HG03469 (cell line): ENCODE data around the gene SETD5.
A peak's percentile ranks its signal among the peaks of the same experiment; 100 is the strongest.

ENCODE experiments used
- ATAC-seq: cut with Tn5 transposase; IDR thresholded peaks from one replicate; pipeline ENCODE4 v1.9.1; 2021; ENCODE audit warnings: mild to moderate bottlenecking, moderate library complexity, moderate number of reproducible peaks; ENCODE audit not compliant: unreplicated experiment

SETD5 gene

DNA sequence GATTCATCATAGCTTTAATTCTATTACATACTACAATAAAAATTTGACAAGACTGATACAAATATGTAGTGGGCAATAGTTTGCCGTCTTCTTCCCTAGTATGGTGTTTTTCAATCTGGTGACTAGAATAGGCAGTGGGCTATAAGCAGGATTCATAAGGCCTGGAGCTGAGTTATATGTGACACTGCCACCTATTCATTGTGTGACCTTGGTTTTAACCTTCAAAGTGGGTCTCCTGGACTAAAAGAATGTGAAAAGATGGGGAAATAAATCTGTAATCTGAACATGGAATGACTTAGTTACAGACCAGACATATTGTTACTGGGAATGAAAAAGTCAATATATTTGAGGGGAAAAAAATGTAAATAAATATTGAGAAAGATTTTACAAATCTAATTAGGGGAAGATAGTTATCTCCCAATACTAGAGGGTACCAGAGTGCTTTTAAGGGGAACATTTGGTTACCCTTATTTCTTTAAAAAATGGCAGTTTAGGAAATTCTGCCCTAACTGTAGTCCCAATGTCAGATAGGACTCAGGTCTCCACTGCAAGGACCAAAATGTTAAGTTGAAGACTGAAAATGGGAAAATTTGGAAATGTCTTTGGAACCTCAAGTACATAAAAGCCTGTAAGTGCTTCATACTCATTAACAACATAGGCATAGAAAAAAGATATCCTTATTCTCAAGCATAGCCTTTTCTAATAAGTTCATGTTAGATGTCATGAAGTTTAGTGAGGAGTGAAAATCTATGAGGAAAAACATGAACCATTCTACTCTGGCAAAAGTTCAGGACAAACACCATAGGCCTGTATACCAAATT is 10.7 kb upstream of the SETD5 start:
- no peak for ATAC-seq

DNA sequence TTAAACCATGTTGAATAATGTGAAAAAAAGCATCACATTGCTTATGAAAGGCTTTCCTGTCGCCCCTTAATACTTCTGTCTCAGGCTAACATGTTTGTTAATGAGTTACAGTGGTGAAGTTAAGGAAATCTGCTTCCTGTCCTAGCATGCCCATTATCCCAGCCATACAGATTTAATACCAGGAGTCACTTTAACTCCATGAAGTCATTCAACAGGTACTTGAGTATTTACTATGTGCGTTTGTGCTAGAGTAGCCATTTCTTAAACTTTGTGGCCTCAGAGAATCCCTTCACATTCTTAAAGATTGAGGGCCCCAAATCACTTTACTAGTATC is 10.1 kb upstream of the SETD5 start:
- no peak for ATAC-seq

GRCh38 chr3:9388142-9388541 is 9.3 kb upstream of the SETD5 start:
- ATAC-seq, result no peak

DNA sequence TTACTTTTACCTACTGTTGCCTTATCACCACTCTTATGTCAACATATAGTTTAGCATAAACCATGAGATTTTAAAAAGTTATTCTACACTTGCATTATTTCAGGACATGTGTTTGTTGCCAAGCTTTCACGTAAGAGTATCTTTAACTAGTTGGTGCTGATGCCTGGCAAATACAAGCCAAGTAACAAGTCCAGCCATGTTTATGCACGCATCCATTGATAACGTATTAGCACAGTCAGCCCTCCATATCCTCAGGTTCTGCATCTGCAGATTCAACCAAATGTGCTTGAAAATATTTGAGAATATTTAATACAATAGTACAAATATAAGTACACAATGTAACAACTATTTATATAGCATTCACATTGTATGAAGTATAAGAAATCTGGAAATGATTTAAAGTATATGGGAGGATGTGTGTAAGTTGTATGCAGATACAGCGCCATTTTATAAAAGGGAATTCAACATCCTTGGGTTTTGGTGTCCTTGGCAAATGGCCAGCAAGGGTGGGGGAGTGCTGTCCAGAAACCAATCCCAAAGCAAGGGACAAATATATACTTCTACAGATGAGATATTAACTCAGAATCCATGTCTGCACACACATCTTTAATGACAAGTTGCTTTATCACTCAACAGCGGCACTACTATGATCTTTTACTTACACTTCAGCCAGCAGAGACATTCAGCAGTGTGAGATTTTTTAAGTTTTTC is 8.7 kb upstream of the SETD5 start:
- ATAC-seq, result no peak

DNA sequence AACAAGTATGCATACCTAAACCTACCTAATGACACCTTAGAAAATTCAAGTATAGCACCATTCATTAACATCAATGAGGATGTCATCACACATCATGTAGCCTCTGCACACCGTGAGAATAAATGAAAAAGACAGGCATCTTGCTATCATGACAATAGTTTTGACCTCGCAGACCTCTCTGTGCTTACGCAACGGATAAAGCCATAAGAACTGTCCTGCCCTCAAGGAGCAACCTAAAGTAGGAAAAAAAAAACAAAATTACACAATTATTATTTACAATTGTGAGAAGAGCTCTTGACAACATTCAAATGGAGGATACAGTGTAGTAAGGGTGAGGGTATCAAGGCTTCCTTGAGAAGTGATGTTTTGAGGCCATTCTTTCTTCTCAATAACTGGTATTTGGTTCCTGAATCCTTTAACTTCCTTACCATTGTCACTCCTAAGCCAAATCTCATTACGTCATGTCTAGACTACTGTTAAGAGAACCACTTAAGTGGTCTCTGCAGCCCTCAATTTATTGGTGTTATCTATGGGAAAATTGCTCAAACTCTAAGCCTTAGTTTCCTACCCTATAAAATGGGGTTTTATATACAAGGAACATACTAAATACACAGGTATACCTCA is 7.0 kb upstream of the SETD5 start:
- ATAC-seq, result no peak

DNA sequence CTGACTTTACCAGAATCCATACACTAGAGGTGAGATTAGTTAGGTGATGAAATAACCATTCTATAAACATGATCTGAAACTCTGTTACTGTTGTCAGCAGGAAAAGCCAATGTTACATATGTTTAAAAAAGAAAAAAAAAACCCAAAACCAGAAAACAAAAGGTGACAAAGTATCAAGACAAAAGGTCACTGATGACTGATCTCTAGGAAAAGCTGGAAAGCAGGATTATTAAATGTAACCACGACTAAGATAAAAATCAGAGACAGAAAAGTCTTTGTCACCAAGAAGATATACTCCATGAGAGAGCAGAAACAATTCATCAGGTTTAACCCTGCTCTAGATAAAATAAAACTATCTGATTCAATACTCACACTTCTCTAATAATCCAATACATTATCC is 5.4 kb upstream of the SETD5 start:
- no peak for ATAC-seq

DNA sequence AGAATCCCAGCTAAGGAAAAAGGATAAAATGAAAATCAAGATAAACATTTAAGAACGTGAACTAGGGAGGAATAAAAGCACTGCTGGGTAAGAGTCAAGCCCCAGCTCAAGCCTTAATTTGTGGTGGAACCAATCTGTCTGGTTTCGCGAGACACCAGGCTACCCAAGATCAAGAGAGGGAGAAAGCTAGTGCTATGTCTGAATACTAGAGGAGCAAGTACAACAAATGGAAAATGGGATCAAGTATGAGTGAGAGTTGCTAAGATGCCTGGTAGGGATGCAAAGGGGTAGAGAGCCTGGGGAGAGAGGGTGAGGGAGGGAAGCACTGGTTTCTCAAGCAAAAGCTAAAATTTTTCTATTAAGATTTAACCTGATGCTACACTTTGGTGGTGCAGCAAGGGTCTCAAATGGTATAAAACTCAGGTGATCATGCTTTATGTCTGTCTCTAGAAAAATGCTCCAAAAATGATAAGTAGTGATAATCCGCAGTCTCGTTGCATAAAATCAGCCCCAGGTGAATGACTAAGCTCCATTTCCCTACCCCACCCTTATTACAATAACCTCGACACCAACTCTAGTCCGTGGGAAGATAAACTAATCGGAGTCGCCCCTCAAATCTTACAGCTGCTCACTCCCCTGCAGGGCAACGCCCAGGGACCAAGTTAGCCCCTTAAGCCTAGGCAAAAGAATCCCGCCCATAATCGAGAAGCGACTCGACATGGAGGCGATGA is 1.7 kb upstream of the SETD5 start:
- no peak for ATAC-seq

GRCh38 chr3:9396301-9396631 is 1.1 kb upstream of the SETD5 start:
- peak; percentile 5 for ATAC-seq

- ATAC-seq, result peak; percentile 68
Observed at GRCh38 chr3:9396632-9397331, 633 bp upstream of the SETD5 start.

DNA sequence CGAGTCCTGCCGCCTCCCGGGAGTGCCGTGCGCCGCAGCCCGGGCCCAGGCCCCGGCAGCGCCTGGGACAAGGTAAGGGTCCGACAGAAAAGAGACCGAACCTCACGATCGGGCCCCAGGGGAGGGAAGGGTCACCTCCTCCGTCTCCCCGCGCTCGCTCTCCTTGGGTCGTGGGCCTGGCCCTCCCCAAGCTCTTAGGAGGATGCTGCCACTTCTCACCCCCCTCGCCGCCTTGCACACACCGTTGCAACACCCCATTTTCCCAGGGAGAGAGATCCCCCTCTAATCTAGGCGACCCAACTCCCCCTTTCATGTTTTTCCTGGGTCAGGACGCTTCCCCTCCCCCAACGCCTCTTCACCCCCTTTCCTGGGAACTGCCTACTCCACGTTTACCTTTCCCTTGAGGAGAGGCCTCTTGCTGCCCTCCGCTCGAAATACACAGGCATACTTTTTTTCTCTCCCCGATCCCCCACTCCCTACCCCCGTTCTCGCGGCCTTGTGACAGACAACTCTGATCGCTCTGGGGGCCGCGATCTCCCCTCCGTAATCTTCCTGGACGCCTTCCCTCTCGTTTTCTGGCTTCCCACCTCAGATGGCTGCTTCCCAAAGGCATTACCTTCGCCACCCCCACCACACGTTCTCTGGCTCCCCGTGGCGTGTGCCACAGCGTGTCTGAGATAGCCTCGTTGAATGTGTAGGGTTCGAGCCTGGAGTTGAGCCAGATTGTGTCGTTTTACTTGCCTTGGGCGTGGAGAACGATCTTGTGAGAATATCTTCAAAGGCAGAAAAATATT is 688 bp downstream of the SETD5 start:
- no peak for ATAC-seq

DNA sequence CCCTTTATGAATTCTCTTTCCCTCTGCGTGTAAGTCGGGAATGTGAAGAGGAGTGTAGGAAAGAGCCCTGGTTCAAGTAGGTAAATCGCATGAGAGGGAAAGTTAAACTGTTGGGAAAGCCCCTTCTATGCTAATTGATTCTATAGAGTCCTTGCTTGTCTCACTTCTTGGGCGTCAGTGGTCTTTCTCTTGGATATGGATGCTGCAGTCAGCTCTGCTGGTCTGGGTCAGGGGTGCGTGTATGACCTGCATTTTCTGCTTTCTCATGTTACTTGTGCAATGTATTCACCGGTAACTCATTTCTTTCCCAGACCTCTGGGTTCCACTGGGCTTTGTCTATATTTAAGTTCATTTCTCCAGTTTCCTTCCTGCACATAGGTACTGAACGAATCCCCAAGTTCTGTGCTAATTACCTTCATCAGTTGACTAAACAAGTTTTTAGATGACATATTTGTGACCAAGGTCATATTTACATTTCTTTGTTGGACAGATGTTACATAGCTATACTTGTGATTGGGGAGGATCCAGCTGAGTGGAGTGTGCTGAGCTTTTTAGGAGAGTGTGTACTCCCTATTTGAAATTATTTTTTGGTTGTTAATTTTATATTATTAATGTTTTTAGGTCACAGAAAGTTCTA is 1.4 kb downstream of the SETD5 start:
- no peak for ATAC-seq

DNA sequence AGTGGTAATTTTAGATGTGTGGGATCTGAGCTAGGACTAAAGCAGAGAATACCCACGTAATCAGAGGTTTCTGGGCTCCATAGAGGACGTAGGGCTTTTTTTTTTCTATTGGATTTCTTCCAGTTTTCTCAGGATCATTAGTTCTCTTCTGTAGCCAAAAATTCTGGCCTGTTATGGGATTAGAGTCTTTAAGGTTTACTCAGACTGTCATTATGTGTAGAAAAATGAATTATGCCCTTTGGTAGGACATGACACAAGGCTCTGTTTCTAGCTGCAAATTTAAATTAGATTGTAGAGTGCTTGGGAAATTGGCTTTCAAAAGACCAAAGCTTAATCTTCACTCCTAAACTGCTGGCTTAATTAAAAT is 1.9 kb downstream of the SETD5 start:
- no peak for ATAC-seq

GRCh38 chr3:9399746-9400145 is 2.3 kb downstream of the SETD5 start:
- no peak for ATAC-seq

DNA sequence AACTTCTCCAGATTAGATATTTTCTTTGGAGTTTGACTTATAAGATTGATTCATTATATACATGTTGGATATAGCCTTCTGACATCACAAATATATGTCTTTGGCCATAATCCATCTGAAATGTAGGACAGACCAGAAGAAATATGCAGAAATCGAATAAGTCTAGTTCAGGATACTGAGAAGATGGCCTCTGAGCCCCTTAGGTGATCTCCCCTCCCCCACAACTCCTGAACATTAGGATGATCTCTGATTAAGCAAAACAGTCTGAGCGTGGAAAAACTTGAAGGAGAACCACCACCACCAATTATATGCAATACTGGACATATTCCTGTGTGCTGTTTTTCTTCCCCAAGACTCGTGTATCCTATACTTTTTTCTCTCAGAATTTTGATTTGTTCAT is 3.2 kb downstream of the SETD5 start:
- no peak for ATAC-seq

GRCh38 chr3:9401986-9402385 is 4.6 kb downstream of the SETD5 start:
- ATAC-seq, result no peak

- no peak for ATAC-seq
Observed at GRCh38 chr3:9402410-9403228, 5.2 kb downstream of the SETD5 start.

DNA sequence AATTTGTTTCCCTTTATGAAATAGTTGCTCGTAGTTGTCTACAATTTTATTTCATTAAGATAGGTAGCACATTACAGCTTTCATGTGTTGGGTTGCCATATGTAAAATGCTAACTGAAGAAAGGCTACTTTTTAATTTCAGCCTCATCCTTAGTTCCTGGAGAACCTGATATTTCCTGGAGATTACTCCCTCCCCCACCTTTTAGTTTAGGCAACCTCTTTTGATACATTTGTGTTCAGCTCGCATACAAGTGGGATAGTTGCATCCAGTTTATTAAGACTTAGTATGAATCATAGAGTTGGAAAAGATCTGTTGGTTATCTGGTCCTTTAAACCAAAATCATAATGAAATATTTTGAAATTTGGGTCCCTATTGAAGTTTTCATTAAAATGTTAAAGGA is 6.0 kb downstream of the SETD5 start:
- ATAC-seq, result no peak

- ATAC-seq, result no peak
Observed at GRCh38 chr3:9404680-9405079, 7.3 kb downstream of the SETD5 start.

DNA sequence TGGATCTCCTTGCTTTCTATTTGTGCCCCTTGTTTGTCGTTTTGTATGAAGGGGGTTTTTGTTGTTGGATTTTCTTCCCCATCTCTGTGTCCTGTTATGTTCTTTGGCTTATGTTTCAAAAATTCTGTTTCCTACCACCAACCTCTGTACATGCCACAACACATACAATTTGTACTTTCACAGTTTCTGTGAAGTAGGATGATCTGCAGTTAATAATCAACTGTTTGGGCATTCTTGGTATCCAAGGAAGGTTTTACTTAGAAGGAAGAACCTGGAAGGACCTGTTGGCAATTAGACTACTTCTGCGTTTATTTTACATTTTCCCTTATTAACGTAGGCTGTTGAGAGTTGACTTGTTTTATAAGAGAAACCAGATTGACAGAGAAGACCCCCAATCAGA is 8.3 kb downstream of the SETD5 start:
- ATAC-seq, result no peak
